Suprapubic skin (tissue), 4 donors: ENCODE data around the gene NRF1.

Experiments used
- POLR2A ChIP-seq, 2 donors: fragments of 450-650 bp; IDR thresholded peaks; one replicate each; pipeline ENCODE4 v1.6.1; 2017; ENCODE audit warnings: antibody characterized with exemption in 2 of 2, mild to moderate bottlenecking in 2 of 2, moderate library complexity in 2 of 2
- POLR2AphosphoS5 ChIP-seq, 3 donors: sonication (generic); formaldehyde crosslinking; IDR thresholded peaks; one replicate each; pipeline ENCODE4 v1.6.1; 2017; ENCODE audit warnings: antibody characterized with exemption in 3 of 3
- TF ChIP-seq, protein P1 (sequence below), 2 donors: fragments of 200-600 bp in 1 of 2; fragments of 450-650 bp in 1 of 2; sonication (generic) in 1 of 2; IDR thresholded peaks; one replicate each; pipeline ENCODE4 v1.5.1; 2016 to 2019; ENCODE audit warnings: antibody characterized with exemption in 2 of 2, mild to moderate bottlenecking in 1 of 2, moderate library complexity in 1 of 2

DNA sequence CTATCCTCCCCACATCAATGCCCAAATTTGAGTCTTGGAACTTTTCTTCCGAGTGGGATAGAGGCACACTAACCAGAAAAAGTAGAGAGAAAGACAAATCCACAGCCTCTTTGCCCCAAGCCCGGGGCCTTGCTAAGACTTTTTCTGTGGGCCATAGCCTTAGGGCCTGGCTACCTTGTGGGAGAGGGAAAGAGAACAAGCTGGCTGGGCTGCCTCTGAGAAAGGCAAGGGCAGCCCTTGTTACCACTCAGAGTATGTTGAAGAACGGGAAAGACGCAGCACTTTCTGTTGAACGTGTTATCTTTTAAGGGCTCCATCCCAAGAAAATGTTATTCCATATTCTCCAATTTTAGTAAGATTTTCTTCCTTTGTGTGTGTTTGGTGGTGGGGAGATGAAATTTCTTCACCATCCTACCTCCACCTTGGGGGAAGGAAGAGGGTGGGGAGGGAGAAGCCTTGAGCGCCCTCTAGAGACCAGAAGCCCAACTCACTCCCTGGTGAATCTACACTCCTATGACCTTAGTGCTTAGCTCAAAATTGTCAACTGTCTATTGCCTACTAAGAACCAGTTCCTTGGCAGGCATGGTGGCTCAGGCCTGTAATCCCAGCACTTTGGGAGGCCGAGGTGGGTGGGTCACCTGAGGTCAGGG is 3.9 kb upstream of the NRF1 start:
- TF ChIP-seq, protein P1, sequence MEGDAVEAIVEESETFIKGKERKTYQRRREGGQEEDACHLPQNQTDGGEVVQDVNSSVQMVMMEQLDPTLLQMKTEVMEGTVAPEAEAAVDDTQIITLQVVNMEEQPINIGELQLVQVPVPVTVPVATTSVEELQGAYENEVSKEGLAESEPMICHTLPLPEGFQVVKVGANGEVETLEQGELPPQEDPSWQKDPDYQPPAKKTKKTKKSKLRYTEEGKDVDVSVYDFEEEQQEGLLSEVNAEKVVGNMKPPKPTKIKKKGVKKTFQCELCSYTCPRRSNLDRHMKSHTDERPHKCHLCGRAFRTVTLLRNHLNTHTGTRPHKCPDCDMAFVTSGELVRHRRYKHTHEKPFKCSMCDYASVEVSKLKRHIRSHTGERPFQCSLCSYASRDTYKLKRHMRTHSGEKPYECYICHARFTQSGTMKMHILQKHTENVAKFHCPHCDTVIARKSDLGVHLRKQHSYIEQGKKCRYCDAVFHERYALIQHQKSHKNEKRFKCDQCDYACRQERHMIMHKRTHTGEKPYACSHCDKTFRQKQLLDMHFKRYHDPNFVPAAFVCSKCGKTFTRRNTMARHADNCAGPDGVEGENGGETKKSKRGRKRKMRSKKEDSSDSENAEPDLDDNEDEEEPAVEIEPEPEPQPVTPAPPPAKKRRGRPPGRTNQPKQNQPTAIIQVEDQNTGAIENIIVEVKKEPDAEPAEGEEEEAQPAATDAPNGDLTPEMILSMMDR (IDR thresholded peaks at IDR 0.05), result peak in 1 of 2 donors; percentile 42
- TF ChIP-seq POLR2AphosphoS5 (IDR thresholded peaks at IDR 0.05), result no peak
- TF ChIP-seq POLR2A (IDR thresholded peaks at IDR 0.05), result no peak
